WTC11 (cell line): ENCODE results near the gene VSTM2B. TPM values are rescaled to one million over a fixed set of nuclear protein-coding genes. Genes with fewer than 3 reads are reported as not detected.

Experiments
- ATAC-seq: fragments of 200-7000 bp; cut with Tn5 transposase; 2 replicates; pipeline ENCODE4 v1.10.0; 2021; ENCODE audit warnings: mild to moderate bottlenecking, moderate library complexity
- CTCF ChIA-PET: fragments of 300-600 bp; sonication (Branson Sonifier 250); formaldehyde crosslinking; loops from one replicate; lab custom pipeline; 2021; ENCODE audit warnings: antibody characterized with exemption; lab: Charles Lee
- POLR2A ChIA-PET: fragments of 350-600 bp; sonication (Branson Sonifier 250); formaldehyde crosslinking; loops from one replicate; lab custom pipeline; 2021; ENCODE audit warnings: antibody characterized with exemption; lab: Charles Lee
- DNase-seq: peaks from one replicate; pipeline ENCODE4 v3.0.0; 2021; ENCODE audit warnings: low spot score
- H3K27ac Mint-ChIP-seq: 2 replicates; pipeline ENCODE4 v1.8.0; 2021; ENCODE audit warnings: mixed read lengths
- H3K27me3 Mint-ChIP-seq: 2 replicates; pipeline ENCODE4 v1.8.0; 2021; ENCODE audit warnings: low read depth, mild to moderate bottlenecking, moderate library complexity, mixed read lengths
- H3K36me3 Mint-ChIP-seq: 2 replicates; pipeline ENCODE4 v1.8.0; 2021; ENCODE audit warnings: mixed read lengths
- H3K4me1 Mint-ChIP-seq: 2 replicates; pipeline ENCODE4 v1.8.0; 2022; ENCODE audit warnings: mixed read lengths
- H3K4me3 Mint-ChIP-seq: 2 replicates; pipeline ENCODE4 v1.8.0; 2021; ENCODE audit warnings: mild to moderate bottlenecking, moderate library complexity, mixed read lengths
- H3K9me3 Mint-ChIP-seq: 2 replicates; pipeline ENCODE4 v1.8.0; 2021; ENCODE audit warnings: mixed read lengths
- ATF1 ChIP-seq: sonication (generic); formaldehyde crosslinking; IDR thresholded peaks from 2 replicates; pipeline ENCODE4 v1.8.1; 2023; ENCODE audit warnings: mild to moderate bottlenecking, moderate library complexity, missing genetic modification reagents
- ATF6 ChIP-seq: sonication (generic); formaldehyde crosslinking; IDR thresholded peaks from 2 replicates; pipeline ENCODE4 v1.8.1; 2023; ENCODE audit warnings: mild to moderate bottlenecking, missing genetic modification reagents
- CREM ChIP-seq: sonication (generic); formaldehyde crosslinking; IDR thresholded peaks from 2 replicates; pipeline ENCODE4 v1.8.1; 2022; ENCODE audit warnings: mild to moderate bottlenecking, missing genetic modification reagents, moderate library complexity
- ELF4 ChIP-seq: sonication (generic); formaldehyde crosslinking; IDR thresholded peaks from 2 replicates; pipeline ENCODE4 v1.8.1; 2022; ENCODE audit warnings: low read depth, mild to moderate bottlenecking, moderate library complexity, missing genetic modification reagents
- EMX1 ChIP-seq: fragments of 250-450 bp; sonication (Bioruptor Pico); IDR thresholded peaks from 2 replicates; pipeline ENCODE4 v1.8.0; 2021; ENCODE audit warnings: mild to moderate bottlenecking
- ERG ChIP-seq: fragments of 250-450 bp; sonication (Bioruptor Pico); IDR thresholded peaks from 2 replicates; pipeline ENCODE4 v1.8.0; 2021; ENCODE audit warnings: mild to moderate bottlenecking
- FOXK1 ChIP-seq: sonication (generic); formaldehyde crosslinking; IDR thresholded peaks from 2 replicates; pipeline ENCODE4 v1.8.0; 2022; ENCODE audit warnings: mild to moderate bottlenecking, moderate library complexity, missing genetic modification reagents
- GABPB1 ChIP-seq: sonication (generic); formaldehyde crosslinking; IDR thresholded peaks from 2 replicates; pipeline ENCODE4 v1.8.1; 2023; ENCODE audit warnings: mild to moderate bottlenecking, missing genetic modification reagents
- GTF2I ChIP-seq: fragments of 250-450 bp; sonication (Bioruptor Pico); conservative IDR thresholded peaks from 2 replicates; pipeline ENCODE4 v1.4.0; 2021; ENCODE audit warnings: mild to moderate bottlenecking
- HMGA2 ChIP-seq: fragments of 250-450 bp; sonication (Bioruptor Pico); IDR thresholded peaks from 2 replicates; pipeline ENCODE4 v1.4.0; 2021; ENCODE audit warnings: mild to moderate bottlenecking, moderate library complexity
- JAZF1 ChIP-seq: fragments of 250-450 bp; sonication (Bioruptor Pico); IDR thresholded peaks from 2 replicates; pipeline ENCODE4 v1.9.0; 2021; ENCODE audit warnings: moderate library complexity, mild to moderate bottlenecking, inconsistent platforms
- MXD4 ChIP-seq: fragments of 250-450 bp; sonication (Bioruptor Pico); IDR thresholded peaks from 2 replicates; pipeline ENCODE4 v1.8.0; 2021; ENCODE audit warnings: mild to moderate bottlenecking, moderate library complexity, borderline replicate concordance
- NFE2L1 ChIP-seq: sonication (generic); formaldehyde crosslinking; IDR thresholded peaks from 2 replicates; pipeline ENCODE4 v1.8.1; 2023; ENCODE audit warnings: missing genetic modification reagents
- NR1H2 ChIP-seq: sonication (generic); formaldehyde crosslinking; IDR thresholded peaks from 2 replicates; pipeline ENCODE4 v1.9.0; 2021; ENCODE audit warnings: mild to moderate bottlenecking, moderate library complexity, missing genetic modification reagents
- SMAD3 ChIP-seq: sonication (generic); formaldehyde crosslinking; IDR thresholded peaks from 2 replicates; pipeline ENCODE4 v1.8.0; 2022; ENCODE audit warnings: missing genetic modification reagents, mild to moderate bottlenecking, borderline replicate concordance
- SOX15 ChIP-seq: fragments of 250-450 bp; sonication (Bioruptor Pico); IDR thresholded peaks from 2 replicates; pipeline ENCODE4 v1.9.0; 2021; ENCODE audit warnings: mild to moderate bottlenecking
- SP1 ChIP-seq: sonication (generic); formaldehyde crosslinking; conservative IDR thresholded peaks from 2 replicates; pipeline ENCODE4 v1.8.1; 2022; ENCODE audit warnings: missing genetic modification reagents
- USF1 ChIP-seq: sonication (generic); formaldehyde crosslinking; IDR thresholded peaks from 2 replicates; pipeline ENCODE4 v1.8.0; 2022; ENCODE audit warnings: mild to moderate bottlenecking, missing genetic modification reagents
- ZBTB21 ChIP-seq: sonication (generic); formaldehyde crosslinking; IDR thresholded peaks from 2 replicates; pipeline ENCODE4 v1.8.1; 2023; ENCODE audit warnings: mild to moderate bottlenecking, missing genetic modification reagents, borderline replicate concordance
- ZNF138 ChIP-seq: sonication (generic); formaldehyde crosslinking; conservative IDR thresholded peaks from 2 replicates; pipeline ENCODE4 v1.8.1; 2022; ENCODE audit warnings: mild to moderate bottlenecking, moderate library complexity, missing genetic modification reagents
- ZNF219 ChIP-seq: sonication (generic); formaldehyde crosslinking; IDR thresholded peaks from 2 replicates; pipeline ENCODE4 v1.8.0; 2023; ENCODE audit warnings: missing genetic modification reagents, mild to moderate bottlenecking, borderline replicate concordance
- ZNF232 ChIP-seq: sonication (generic); formaldehyde crosslinking; IDR thresholded peaks from 2 replicates; pipeline ENCODE4 v1.8.0; 2022; ENCODE audit warnings: mild to moderate bottlenecking, missing genetic modification reagents
- ZNF671 ChIP-seq: fragments of 250-450 bp; sonication (Bioruptor Pico); IDR thresholded peaks from 2 replicates; pipeline ENCODE4 v1.8.0; 2021; ENCODE audit warnings: mild to moderate bottlenecking
- total RNA-seq: library from RNA; stranded (reverse); gene quantifications from 3 replicates; pipeline ENCODE4 v1.2.3, GENCODE V29; 2021
- TF ChIP-seq, protein P1 (sequence below): sonication (generic); formaldehyde crosslinking; IDR thresholded peaks from 2 replicates; pipeline ENCODE4 v1.8.1; 2023; ENCODE audit warnings: mild to moderate bottlenecking, missing genetic modification reagents, moderate library complexity
- TF ChIP-seq, protein P2 (sequence below): sonication (generic); formaldehyde crosslinking; conservative IDR thresholded peaks from 2 replicates; pipeline ENCODE4 v1.8.1; 2023; ENCODE audit warnings: mild to moderate bottlenecking, low read depth, missing genetic modification reagents, moderate library complexity

VSTM2B gene
- total RNA-seq, 1 experiment from 2014 or later, result 3.2 TPM

DNA sequence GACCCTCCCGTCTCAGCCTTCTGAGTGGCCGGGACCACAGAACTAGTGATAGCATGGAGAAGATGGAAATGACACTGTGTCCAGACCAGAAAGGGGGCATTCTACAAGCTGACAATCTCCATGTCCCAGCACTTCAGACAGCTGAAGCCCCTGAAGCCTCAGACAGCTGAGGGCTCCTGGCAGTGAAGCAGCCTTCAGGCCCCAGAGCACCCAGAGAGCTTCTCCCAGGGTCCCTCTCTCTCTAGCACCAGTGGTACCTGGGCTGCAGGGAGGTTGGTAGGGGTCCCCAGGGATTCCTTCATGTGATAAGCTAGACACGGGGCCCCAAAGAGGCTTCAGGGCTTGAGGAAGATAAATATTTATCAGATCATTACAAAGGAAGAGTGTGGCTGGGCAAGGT lies 72.7 kb downstream of the VSTM2B start:
- ATAC-seq (no peak), DNase-seq (no peak)
- ChIA-PET CTCF (interaction anchor here (0.7 to 4.0 kb wide), 7 partner anchors 12 to 313 kb away, joined by 3 to 14 read pairs (median 3); no protein-coding TSS in a partner anchor), POLR2A (no interaction called here)
- peaks cover 26% of the 10 kb centered on the region for H3K27me3 Mint-ChIP-seq
- no peak overlapping the region for H3K27ac Mint-ChIP-seq
- no peak for TF ChIP-seq ELF4 (CRISPR knock-in tag)
- TF ChIP-seq NR1H2 (CRISPR knock-in tag), result no peak
- TF ChIP-seq SP1 (CRISPR knock-in tag), result no peak
- TF ChIP-seq NFE2L1 (CRISPR knock-in tag), result no peak
- TF ChIP-seq MXD4 (CRISPR knock-in tag), result no peak
- no peaks in the 10 kb centered on the region for H3K9me3 Mint-ChIP-seq
- no peak overlapping the region for H3K4me3 Mint-ChIP-seq
- no peaks in the 10 kb centered on the region for H3K36me3 Mint-ChIP-seq
- peaks cover 27% of the 10 kb centered on the region for H3K4me1 Mint-ChIP-seq

GRCh38 chr19:29603308-29603707 lies 77.5 kb downstream of the VSTM2B start:
- POLR2A ChIA-PET, result no interaction called here
- CTCF ChIA-PET, result interaction anchor here (0.6 to 1.6 kb wide), 3 partner anchors 91 to 269 kb away, joined by 3 to 8 read pairs (median 3); no protein-coding TSS in a partner anchor
- DNase-seq (no peak), ATAC-seq (peak; percentile 34)
- peaks cover 14% of the 10 kb centered on the region for H3K4me1 Mint-ChIP-seq
- no peaks in the 10 kb centered on the region for H3K9me3 Mint-ChIP-seq
- peak overlapping the region; percentile 85 for H3K27ac Mint-ChIP-seq
- H3K27me3 Mint-ChIP-seq, result peaks cover 3% of the 10 kb centered on the region; the same call in 1 of the 2 replicates
- 0 out of 2 replicates have a peak overlapping the region, but pooled peaks have one; percentile 11 for H3K4me3 Mint-ChIP-seq
- TF ChIP-seq, protein P1, sequence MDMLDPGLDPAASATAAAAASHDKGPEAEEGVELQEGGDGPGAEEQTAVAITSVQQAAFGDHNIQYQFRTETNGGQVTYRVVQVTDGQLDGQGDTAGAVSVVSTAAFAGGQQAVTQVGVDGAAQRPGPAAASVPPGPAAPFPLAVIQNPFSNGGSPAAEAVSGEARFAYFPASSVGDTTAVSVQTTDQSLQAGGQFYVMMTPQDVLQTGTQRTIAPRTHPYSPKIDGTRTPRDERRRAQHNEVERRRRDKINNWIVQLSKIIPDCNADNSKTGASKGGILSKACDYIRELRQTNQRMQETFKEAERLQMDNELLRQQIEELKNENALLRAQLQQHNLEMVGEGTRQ, result peak; percentile 55
- TF ChIP-seq ATF1 (no peak), USF1 (CRISPR knock-in tag) (0 out of 2 replicates have a peak, but pooled peaks have one; percentile 13)
- no peaks in the 10 kb centered on the region for H3K36me3 Mint-ChIP-seq

- Mint-ChIP-seq H3K4me3 (peak within 1 kb of the TSS; percentile 100), H3K27ac (peak within 1 kb of the TSS; percentile 100), H3K36me3 (no peaks in the 10 kb centered on the region), H3K4me1 (peaks cover 16% of the 10 kb centered on the region), H3K9me3 (no peaks in the 10 kb centered on the region), H3K27me3 (peaks cover 3% of the 10 kb centered on the region; the same call in 1 of the 2 replicates)
- POLR2A ChIA-PET, result interaction anchor here (0.5 to 2.0 kb wide), 8 partner anchors 11 to 327 kb away, joined by 3 to 11 read pairs (median 4); partner anchors contain the start of gene PLEKHF1
- CTCF ChIA-PET, result interaction anchor here (0.8 to 3.1 kb wide), 10 partner anchors 9 to 315 kb away, joined by 3 to 23 read pairs (median 8); partner anchors contain the start of gene PLEKHF1
- ATAC-seq, result peak; percentile 77
- DNase-seq, result peak; percentile 98
- TF ChIP-seq FOXK1 (CRISPR knock-in tag), result peak; percentile 94
- TF ChIP-seq ZNF671 (CRISPR knock-in tag), result no peak
- no peak for TF ChIP-seq SOX15 (CRISPR knock-in tag)
- TF ChIP-seq EMX1 (CRISPR knock-in tag), result no peak
- TF ChIP-seq CREM (CRISPR knock-in tag), result peak; percentile 99
- TF ChIP-seq ERG, result no peak
- no peak for TF ChIP-seq GTF2I (CRISPR knock-in tag)
- TF ChIP-seq ZBTB21 (CRISPR knock-in tag), result peak; percentile 71; the same call in 1 of the 2 replicates
- TF ChIP-seq SMAD3, result peak; percentile 46; the same call in 1 of the 2 replicates
- TF ChIP-seq ATF6 (CRISPR knock-in tag), result no peak
- no peak for TF ChIP-seq MXD4 (CRISPR knock-in tag)
- TF ChIP-seq GABPB1, result peak; percentile 91
- no peak for TF ChIP-seq ZNF138
- no peak for TF ChIP-seq HMGA2
- no peak for TF ChIP-seq JAZF1 (CRISPR knock-in tag)
- no peak for TF ChIP-seq ELF4 (CRISPR knock-in tag)
- TF ChIP-seq ZNF232 (CRISPR knock-in tag), result no peak
- TF ChIP-seq, protein P2, sequence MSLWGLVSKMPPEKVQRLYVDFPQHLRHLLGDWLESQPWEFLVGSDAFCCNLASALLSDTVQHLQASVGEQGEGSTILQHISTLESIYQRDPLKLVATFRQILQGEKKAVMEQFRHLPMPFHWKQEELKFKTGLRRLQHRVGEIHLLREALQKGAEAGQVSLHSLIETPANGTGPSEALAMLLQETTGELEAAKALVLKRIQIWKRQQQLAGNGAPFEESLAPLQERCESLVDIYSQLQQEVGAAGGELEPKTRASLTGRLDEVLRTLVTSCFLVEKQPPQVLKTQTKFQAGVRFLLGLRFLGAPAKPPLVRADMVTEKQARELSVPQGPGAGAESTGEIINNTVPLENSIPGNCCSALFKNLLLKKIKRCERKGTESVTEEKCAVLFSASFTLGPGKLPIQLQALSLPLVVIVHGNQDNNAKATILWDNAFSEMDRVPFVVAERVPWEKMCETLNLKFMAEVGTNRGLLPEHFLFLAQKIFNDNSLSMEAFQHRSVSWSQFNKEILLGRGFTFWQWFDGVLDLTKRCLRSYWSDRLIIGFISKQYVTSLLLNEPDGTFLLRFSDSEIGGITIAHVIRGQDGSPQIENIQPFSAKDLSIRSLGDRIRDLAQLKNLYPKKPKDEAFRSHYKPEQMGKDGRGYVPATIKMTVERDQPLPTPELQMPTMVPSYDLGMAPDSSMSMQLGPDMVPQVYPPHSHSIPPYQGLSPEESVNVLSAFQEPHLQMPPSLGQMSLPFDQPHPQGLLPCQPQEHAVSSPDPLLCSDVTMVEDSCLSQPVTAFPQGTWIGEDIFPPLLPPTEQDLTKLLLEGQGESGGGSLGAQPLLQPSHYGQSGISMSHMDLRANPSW (CRISPR knock-in tag), result no peak
- no peak for TF ChIP-seq ZNF219
Measured at GRCh38 chr19:29605653-29606419, 80.0 kb downstream of the VSTM2B start, which contains the start of gene POP4. Gene POP4 (plus strand): TSS chr19:29606283. CDS start chr19:29606319, 36 bp downstream.
